ENCODE measurements around the gene USP24.

- no peak for TF ChIP-seq POLR2AphosphoS5 (IDR thresholded peaks at IDR 0.05; ENCODE audit: low read depth, low read length)
- TF ChIP-seq POLR2A (IDR thresholded peaks at IDR 0.05; ENCODE audit: low read depth, low read length), result no peak
- TF ChIP-seq TAF1 (IDR thresholded peaks at IDR 0.05; ENCODE audit: low read depth, low read length), result no peak
- no peak for TF ChIP-seq POU2F2 (IDR thresholded peaks at IDR 0.05; ENCODE audit: low read depth, low read length)
Observed at GRCh38 chr1:55144886-55145285, 70.3 kb downstream of the USP24 start.
